Measurements from ENCODE around the gene AKT1S1. TPM values are rescaled to one million over a fixed set of nuclear protein-coding genes. Genes with fewer than 3 reads are reported as not detected.

The AKT1S1 gene
- total and polyA plus RNA-seq, 2 of the 13 experiments (the other 11 are each of a cell fraction or from before 2014, with no cell fraction given) = 13.5 to 27.8 TPM

- TF ChIP-seq SATB2 (CRISPR knock-in tag; IDR thresholded peaks at IDR 0.05) = no peak
- TF ChIP-seq ZBTB49 (CRISPR knock-in tag; IDR thresholded peaks at IDR 0.05; ENCODE audit: borderline replicate concordance) = no peak
- TF ChIP-seq ZBTB46 (CRISPR knock-in tag; IDR thresholded peaks at IDR 0.05; ENCODE audit: borderline replicate concordance) = no peak
- no peak for TF ChIP-seq SOX6 (IDR thresholded peaks at IDR 0.05)
- TF ChIP-seq SOX6 (CRISPR knock-in tag; IDR thresholded peaks at IDR 0.05) = peak; percentile 57; the same call in 1 of the 2 replicates
- TF ChIP-seq ZBTB25 (CRISPR knock-in tag; IDR thresholded peaks at IDR 0.05) = peak; percentile 56; the same call in 1 of the 2 replicates
- no peak for TF ChIP-seq KLF9 (CRISPR knock-in tag; IDR thresholded peaks at IDR 0.05; ENCODE audit: low read depth)
- peak; percentile 62; the same call in 1 of the 2 replicates for TF ChIP-seq ISL2 (CRISPR knock-in tag; IDR thresholded peaks at IDR 0.05)
- TF ChIP-seq ZNF724P (CRISPR knock-in tag; IDR thresholded peaks at IDR 0.05; ENCODE audit: borderline replicate concordance) = no peak
- TF ChIP-seq HDAC1 (CRISPR knock-in tag; IDR thresholded peaks at IDR 0.05) = peak; percentile 21; the same call in 1 of the 2 replicates
- TF ChIP-seq GMEB2 (CRISPR knock-in tag; IDR thresholded peaks at IDR 0.05; ENCODE audit: low read depth) = peak; percentile 0; the same call in 1 of the 2 replicates
- TF ChIP-seq ZKSCAN1 (IDR thresholded peaks at IDR 0.05; ENCODE audit: low read length) = no peak
- no peak for TF ChIP-seq ZNF530 (CRISPR knock-in tag; IDR thresholded peaks at IDR 0.05; ENCODE audit: low read depth)
- 0 out of 2 replicates have a peak, but pooled peaks have one; percentile 16 for TF ChIP-seq HNF1A (IDR thresholded peaks at IDR 0.05; ENCODE audit: low read depth)
- 0 out of 2 replicates have a peak, but pooled peaks have one; percentile 49 for TF ChIP-seq HNF1A (CRISPR knock-in tag; IDR thresholded peaks at IDR 0.05; ENCODE audit: borderline replicate concordance)
- peak; percentile 54; the same call in 1 of the 2 replicates for TF ChIP-seq ZNF160 (CRISPR knock-in tag; IDR thresholded peaks at IDR 0.05)
- TF ChIP-seq JUNB (CRISPR knock-in tag; IDR thresholded peaks at IDR 0.05; ENCODE audit: borderline replicate concordance) = no peak
- no peak for TF ChIP-seq ZNF761 (CRISPR knock-in tag; conservative IDR thresholded peaks at IDR 0.05)
Measured at GRCh38 chr19:49869484-49870308, 7.5 kb downstream of the AKT1S1 start (continued).
